ENCODE measurements around the gene MAPK8IP1.

DNA sequence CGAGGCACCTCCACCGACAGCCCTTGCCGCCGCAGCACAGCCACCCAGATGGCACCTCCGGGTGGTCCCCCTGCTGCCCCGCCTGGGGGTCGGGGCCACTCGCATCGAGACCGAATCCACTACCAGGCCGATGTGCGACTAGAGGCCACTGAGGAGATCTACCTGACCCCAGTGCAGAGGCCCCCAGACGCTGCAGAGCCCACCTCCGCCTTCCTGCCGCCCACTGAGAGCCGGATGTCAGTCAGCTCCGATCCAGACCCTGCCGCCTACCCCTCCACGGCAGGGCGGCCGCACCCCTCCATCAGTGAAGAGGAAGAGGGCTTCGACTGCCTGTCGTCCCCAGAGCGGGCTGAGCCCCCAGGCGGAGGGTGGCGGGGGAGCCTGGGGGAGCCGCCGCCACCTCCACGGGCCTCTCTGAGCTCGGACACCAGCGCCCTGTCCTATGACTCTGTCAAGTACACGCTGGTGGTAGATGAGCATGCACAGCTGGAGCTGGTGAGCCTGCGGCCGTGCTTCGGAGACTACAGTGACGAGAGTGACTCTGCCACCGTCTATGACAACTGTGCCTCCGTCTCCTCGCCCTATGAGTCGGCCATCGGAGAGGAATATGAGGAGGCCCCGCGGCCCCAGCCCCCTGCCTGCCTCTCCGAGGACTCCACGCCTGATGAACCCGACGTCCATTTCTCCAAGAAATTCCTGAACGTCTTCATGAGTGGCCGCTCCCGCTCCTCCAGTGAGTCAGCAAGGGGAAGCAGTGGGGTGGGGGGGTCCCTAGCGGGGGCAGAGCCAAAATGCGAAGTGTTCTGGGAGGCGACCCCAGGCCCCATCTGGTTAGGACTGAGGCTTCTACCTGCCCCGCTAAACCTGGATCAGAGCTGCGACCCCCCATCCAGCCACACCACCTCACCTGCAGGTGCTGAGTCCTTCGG is 17.3 kb downstream of the MAPK8IP1 start:
- TF ChIP-seq EZH2phosphoT487 (IDR thresholded peaks at IDR 0.05) (no peak), CTCF (IDR thresholded peaks at IDR 0.05) (no peak)

Data from neural progenitor cell (in vitro differentiated cells).